HFF-Myc (cell line): ENCODE data around the gene OPRL1.

Experiments
- DNase-seq: peaks from one replicate; pipeline ENCODE4 v3.0.0-alpha.2; 2011; ENCODE audit warnings: low read depth; ENCODE audit errors: extremely low read depth
- H3K4me3 ChIP-seq: replicated peaks from 2 replicates; pipeline ENCODE4 v1.5.1; 2011; ENCODE audit warnings: low read depth, mild to moderate bottlenecking, control low read depth, low read length
- TF ChIP-seq, protein P1 (sequence below): IDR thresholded peaks from 2 replicates; pipeline ENCODE4 v1.5.1; 2012; ENCODE audit warnings: mild to moderate bottlenecking, low read depth, low read length, control low read depth; ENCODE audit errors: missing control alignments

The OPRL1 gene

DNA sequence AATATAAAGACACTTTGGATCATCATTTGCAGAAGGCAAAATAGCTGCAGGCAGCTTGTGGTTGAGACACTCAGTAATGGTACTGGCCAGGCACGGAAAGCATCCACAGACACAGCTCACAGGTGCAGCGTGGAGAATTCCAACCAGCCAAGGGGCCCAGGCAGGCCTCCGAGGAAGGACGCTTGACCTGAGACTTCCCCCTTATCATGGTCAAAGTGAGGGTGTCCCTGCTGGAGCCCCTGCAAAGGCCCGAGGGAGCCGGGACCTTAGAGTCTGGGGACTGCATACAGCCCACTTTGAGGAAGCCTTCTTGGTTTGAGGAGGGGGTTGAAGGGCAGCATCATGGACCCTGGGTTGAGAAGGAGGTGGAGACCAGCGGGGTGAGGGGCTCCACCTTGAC lies 69.3 kb downstream of the OPRL1 start:
- H3K4me3 ChIP-seq: no peak overlapping the region
- TF ChIP-seq, protein P1, sequence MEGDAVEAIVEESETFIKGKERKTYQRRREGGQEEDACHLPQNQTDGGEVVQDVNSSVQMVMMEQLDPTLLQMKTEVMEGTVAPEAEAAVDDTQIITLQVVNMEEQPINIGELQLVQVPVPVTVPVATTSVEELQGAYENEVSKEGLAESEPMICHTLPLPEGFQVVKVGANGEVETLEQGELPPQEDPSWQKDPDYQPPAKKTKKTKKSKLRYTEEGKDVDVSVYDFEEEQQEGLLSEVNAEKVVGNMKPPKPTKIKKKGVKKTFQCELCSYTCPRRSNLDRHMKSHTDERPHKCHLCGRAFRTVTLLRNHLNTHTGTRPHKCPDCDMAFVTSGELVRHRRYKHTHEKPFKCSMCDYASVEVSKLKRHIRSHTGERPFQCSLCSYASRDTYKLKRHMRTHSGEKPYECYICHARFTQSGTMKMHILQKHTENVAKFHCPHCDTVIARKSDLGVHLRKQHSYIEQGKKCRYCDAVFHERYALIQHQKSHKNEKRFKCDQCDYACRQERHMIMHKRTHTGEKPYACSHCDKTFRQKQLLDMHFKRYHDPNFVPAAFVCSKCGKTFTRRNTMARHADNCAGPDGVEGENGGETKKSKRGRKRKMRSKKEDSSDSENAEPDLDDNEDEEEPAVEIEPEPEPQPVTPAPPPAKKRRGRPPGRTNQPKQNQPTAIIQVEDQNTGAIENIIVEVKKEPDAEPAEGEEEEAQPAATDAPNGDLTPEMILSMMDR: no peak
- DNase-seq: no peak

DNA sequence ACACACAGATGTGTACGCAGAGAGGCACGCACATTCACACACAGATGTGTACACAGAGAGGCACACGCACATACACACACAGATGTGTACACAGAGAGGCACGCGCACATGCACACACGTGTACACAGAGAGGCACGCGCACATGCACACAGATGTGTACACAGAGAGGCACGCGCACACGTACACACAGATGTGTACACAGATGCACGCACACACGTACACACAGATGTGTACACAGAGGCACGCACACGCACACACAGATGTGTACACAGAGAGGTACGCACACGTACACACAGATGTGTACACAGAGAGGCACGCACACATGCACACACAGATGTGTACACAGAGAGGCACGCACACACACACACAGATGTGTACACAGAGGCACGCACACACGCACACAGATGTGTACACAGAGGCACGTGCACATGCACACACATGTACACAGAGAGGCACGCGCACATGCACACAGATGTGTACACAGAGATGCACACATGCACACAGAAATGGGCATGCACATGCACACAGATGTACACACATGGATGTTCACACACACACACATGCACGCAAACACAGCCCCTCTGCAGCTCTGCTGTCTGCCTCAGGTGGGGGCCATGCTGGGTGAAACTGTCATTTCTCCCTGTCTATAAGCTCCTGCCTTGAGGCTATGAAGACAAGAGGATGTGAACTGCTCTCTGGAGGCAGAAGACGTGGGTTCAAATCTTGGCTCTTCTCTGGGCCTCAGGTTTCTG lies 70.1 kb downstream of the OPRL1 start:
- DNase-seq: no peak
- no peak overlapping the region for H3K4me3 ChIP-seq
- TF ChIP-seq, protein P1: no peak
